PC-9 (cell line): ENCODE measurements around the gene SLFNL1. TPM values are rescaled to one million over a fixed set of nuclear protein-coding genes. Genes with fewer than 3 reads are reported as not detected.

Source experiments
- BruUV-seq: library from RNA; stranded (reverse); fragments of 400-500 nt; replicated peaks from 2 replicates; lab custom pipeline; 2021; lab: Mats Ljungman, UMichigan
- CTCF ChIA-PET: fragments of 300-600 bp; sonication (Branson Sonifier 250); formaldehyde crosslinking; loops from one replicate; lab custom pipeline; 2022; ENCODE audit warnings: antibody characterized with exemption; lab: Charles Lee
- POLR2A ChIA-PET: fragments of 300-600 bp; sonication (Branson Sonifier 250); formaldehyde crosslinking; loops from one replicate; lab custom pipeline; 2022; ENCODE audit warnings: antibody characterized with exemption; ENCODE audit not compliant: unreplicated experiment; lab: Charles Lee
- DNase-seq, 2 experiments: peaks; one replicate each; pipeline versions ENCODE4 v3.0.0 to v3.0.0-alpha.2; 2015 to 2022; ENCODE audit warnings: mixed read lengths in 1 of 2
- H2AFZ ChIP-seq: fragments of 200-600 bp; sonication (generic); 2 replicates; pipeline ENCODE4 v1.8.1; 2017; ENCODE audit warnings: antibody characterized with exemption
- H3F3A ChIP-seq: fragments of 200-600 bp; sonication (generic); 2 replicates; pipeline ENCODE4 v1.8.1; 2017; ENCODE audit warnings: antibody characterized with exemption, mild to moderate bottlenecking, low read depth; ENCODE audit not compliant: insufficient read depth
- H3K27ac ChIP-seq: fragments of 200-600 bp; sonication (generic); 2 replicates; pipeline ENCODE4 v1.6.1; 2016; ENCODE audit warnings: mixed run types
- H3K27me3 ChIP-seq: fragments of 200-600 bp; sonication (generic); 2 replicates; pipeline ENCODE4 v1.6.1; 2016; ENCODE audit warnings: low read depth, mixed run types; ENCODE audit not compliant: insufficient read depth
- H3K36me3 ChIP-seq: fragments of 200-600 bp; sonication (generic); 2 replicates; pipeline ENCODE4 v1.6.1; 2016; ENCODE audit warnings: low read depth, mixed run types
- H3K4me1 ChIP-seq: fragments of 200-600 bp; sonication (generic); replicated peaks from 2 replicates; pipeline ENCODE4 v1.6.1; 2016; ENCODE audit warnings: mixed run types; ENCODE audit not compliant: insufficient read depth
- H3K4me2 ChIP-seq: fragments of 200-600 bp; sonication (generic); 2 replicates; pipeline ENCODE4 v1.6.1; 2017; ENCODE audit warnings: mixed run types
- H3K4me3 ChIP-seq: fragments of 200-600 bp; sonication (generic); 2 replicates; pipeline ENCODE4 v1.6.1; 2016; ENCODE audit warnings: mixed run types
- H3K79me2 ChIP-seq: fragments of 200-600 bp; sonication (generic); 2 replicates; pipeline ENCODE4 v1.6.1; 2017; ENCODE audit warnings: low read depth, mixed run types
- H3K9me2 ChIP-seq: fragments of 200-600 bp; sonication (generic); 2 replicates; pipeline ENCODE4 v1.8.1; 2017; ENCODE audit warnings: mild to moderate bottlenecking; ENCODE audit not compliant: insufficient read depth
- H3K9me3 ChIP-seq: fragments of 200-600 bp; sonication (generic); 2 replicates; pipeline ENCODE4 v1.8.1; 2016; ENCODE audit warnings: low read depth; ENCODE audit not compliant: insufficient read depth
- H4K20me1 ChIP-seq: fragments of 200-600 bp; sonication (generic); 2 replicates; pipeline ENCODE4 v1.8.1; 2017; ENCODE audit not compliant: insufficient read depth
- CTCF ChIP-seq: fragments of 200-600 bp; sonication (generic); conservative IDR thresholded peaks from 2 replicates; pipeline ENCODE4 v1.6.1; 2017; ENCODE audit warnings: mixed run types, antibody characterized with exemption, mild to moderate bottlenecking, moderate library complexity
- EZH2 ChIP-seq: fragments of 200-600 bp; sonication (generic); IDR thresholded peaks from 2 replicates; pipeline ENCODE4 v1.8.0; 2017; ENCODE audit warnings: antibody characterized with exemption, low read depth
- intact Hi-C: fragments of 100-400 bp; cut with micrococcal nuclease; formaldehyde crosslinking; loops from one replicate; pipeline ENCODE4 v1.10.0; 2022; ENCODE audit not compliant: unreplicated experiment
- total RNA-seq: library from RNA; stranded (reverse); gene quantifications from 2 replicates; pipeline ENCODE4 v1.2.3, GENCODE V29; 2021

The SLFNL1 gene
- total RNA-seq, 1 experiment from 2014 or later = 0.41 TPM

DNA sequence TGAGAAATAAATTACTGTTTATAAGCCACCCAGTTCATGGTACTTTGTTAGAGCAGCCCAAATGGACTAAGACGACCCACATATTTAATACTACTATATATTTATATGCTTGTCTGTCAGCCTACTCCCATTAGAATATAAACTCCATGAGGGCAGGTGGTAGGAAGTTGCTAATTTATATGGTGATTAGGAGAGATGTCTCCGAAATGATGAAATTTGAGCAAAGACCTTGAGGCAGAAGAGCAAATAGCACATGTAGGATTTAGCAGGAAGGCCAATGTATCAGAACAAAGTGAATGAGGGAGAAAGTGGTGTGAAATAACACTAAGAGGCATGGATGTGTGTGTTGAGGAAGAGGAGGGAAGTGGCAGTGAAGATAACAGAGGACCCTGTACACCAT, 10.6 kb upstream of the SLFNL1 start:
- H3K36me3 ChIP-seq = peaks cover 8% of the 10 kb centered on the region
- intact Hi-C loops = no loop called here

GRCh38 chr1:41030872-41031616, 9.5 kb upstream of the SLFNL1 start:
- ChIA-PET CTCF (interaction anchor here (0.6 kb wide), 1 partner anchor 385 kb away, joined by 9 read pairs; no protein-coding TSS in a partner anchor), POLR2A (interaction anchor here (0.6 kb wide), 1 partner anchor 51 kb away, joined by 17 read pairs; no protein-coding TSS in a partner anchor)
- Histone ChIP-seq H3K79me2 (no peaks in the 10 kb centered on the region), H3K9me2 (no peaks in the 10 kb centered on the region), H4K20me1 (no peaks in the 10 kb centered on the region), H3K4me2 (no peak overlapping the region), H3K27me3 (no peaks in the 10 kb centered on the region), H3K36me3 (peaks cover 8% of the 10 kb centered on the region), H3F3A (no peaks in the 10 kb centered on the region; the same call in 1 of the 2 replicates), H2AFZ (no peak overlapping the region), H3K4me1 (no peaks in the 10 kb centered on the region), H3K4me3 (no peak overlapping the region), H3K27ac (no peak overlapping the region), H3K9me3 (no peaks in the 10 kb centered on the region)
- TF ChIP-seq EZH2 = no peak
- no peak for TF ChIP-seq CTCF
- intact Hi-C loops = no loop called here
- no TSS peak for BruUV-seq
- DNase-seq = no peak

More for the DNA sequence above, 10.6 kb upstream of the SLFNL1 start:
- Histone ChIP-seq H3K4me3 (no peak overlapping the region), H3K79me2 (no peaks in the 10 kb centered on the region), H3K9me2 (no peaks in the 10 kb centered on the region), H3K4me2 (no peak overlapping the region), H2AFZ (no peak overlapping the region), H3F3A (no peaks in the 10 kb centered on the region; the same call in 1 of the 2 replicates), H3K9me3 (no peaks in the 10 kb centered on the region), H3K27me3 (no peaks in the 10 kb centered on the region), H3K4me1 (no peaks in the 10 kb centered on the region), H3K27ac (no peak overlapping the region), H4K20me1 (no peaks in the 10 kb centered on the region)
- TF ChIP-seq CTCF (no peak), EZH2 (no peak)
- POLR2A ChIA-PET = no interaction called here
- CTCF ChIA-PET = interaction anchor here (0.7 kb wide), 1 partner anchor 297 kb away, joined by 7 read pairs; no protein-coding TSS in a partner anchor
- BruUV-seq = no TSS peak
- no peak for DNase-seq

DNA sequence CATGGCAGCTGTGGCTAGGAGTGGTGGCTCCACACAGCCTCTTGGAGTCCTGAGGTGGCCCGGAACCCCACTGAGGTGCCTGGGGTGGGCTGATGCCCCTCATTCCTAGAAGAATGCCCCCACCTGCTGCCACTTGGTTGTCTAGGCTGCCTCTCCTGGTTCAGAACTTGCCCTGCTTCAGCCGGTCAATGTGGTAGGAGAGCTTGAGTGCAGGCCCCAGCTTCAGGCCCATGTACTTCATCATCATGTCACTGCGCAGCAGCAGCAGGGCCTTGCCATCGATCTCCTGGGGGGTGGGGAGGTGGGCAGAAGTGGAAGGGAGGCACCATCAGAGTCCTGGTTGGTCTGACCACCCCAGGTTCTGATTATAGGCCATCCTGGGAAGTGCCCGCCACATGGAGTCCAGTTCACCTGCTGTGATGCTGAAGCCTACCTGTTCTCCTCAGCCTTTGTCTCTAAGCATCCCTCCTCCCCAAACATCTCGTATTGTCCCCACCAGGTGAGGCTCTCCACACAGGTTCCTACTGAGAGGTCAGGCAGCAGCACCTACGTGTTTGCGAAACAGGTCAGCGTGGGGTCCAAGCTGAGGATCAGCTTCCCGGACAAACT, 6.6 kb upstream of the SLFNL1 start:
- no TSS peak for BruUV-seq
- H3K9me2 ChIP-seq = no peaks in the 10 kb centered on the region
- no peak overlapping the region for H3K4me2 ChIP-seq
- ChIA-PET POLR2A (no interaction called here), CTCF (interaction anchor here (0.6 kb wide), 1 partner anchor 9 kb away, joined by 3 read pairs; no protein-coding TSS in a partner anchor)
- no peaks in the 10 kb centered on the region for H3K9me3 ChIP-seq
- intact Hi-C loops = loop anchor here (10.0 kb wide), 1 partner anchor 217 kb away; the partner anchor contains the start of gene SCMH1
- peaks cover 2% of the 10 kb centered on the region for H3F3A ChIP-seq
- TF ChIP-seq EZH2 (no peak), CTCF (no peak)
- no peak for DNase-seq
- peaks cover 8% of the 10 kb centered on the region; the same call in 1 of the 2 replicates for H3K36me3 ChIP-seq
- H3K27ac ChIP-seq = no peak overlapping the region
- H3K4me1 ChIP-seq = no peaks in the 10 kb centered on the region
- no peaks in the 10 kb centered on the region for H3K79me2 ChIP-seq
- no peak overlapping the region for H2AFZ ChIP-seq
- H4K20me1 ChIP-seq = no peaks in the 10 kb centered on the region
- H3K4me3 ChIP-seq = no peak overlapping the region
- no peaks in the 10 kb centered on the region for H3K27me3 ChIP-seq
